IPS DF 19.7 (cell line): Measurements from ENCODE around the gene TUT7.
A peak's percentile ranks its signal among the peaks of the same experiment; 100 is the strongest.
"Not testable (repeated sequence)": the region's sequence is repeated elsewhere in the genome, so short reads cannot be mapped to it uniquely, and the experiment has no call there.

Source experiments
- DNase-seq: peaks from one replicate; pipeline ENCODE4 v3.0.0-alpha.2; 2013; ENCODE audit warnings: low read depth, low spot score

Gene TUT7

GRCh38 chr9:86350006-86350760 is 4.0 kb downstream of the TUT7 start:
- DNase-seq: no peak

DNA sequence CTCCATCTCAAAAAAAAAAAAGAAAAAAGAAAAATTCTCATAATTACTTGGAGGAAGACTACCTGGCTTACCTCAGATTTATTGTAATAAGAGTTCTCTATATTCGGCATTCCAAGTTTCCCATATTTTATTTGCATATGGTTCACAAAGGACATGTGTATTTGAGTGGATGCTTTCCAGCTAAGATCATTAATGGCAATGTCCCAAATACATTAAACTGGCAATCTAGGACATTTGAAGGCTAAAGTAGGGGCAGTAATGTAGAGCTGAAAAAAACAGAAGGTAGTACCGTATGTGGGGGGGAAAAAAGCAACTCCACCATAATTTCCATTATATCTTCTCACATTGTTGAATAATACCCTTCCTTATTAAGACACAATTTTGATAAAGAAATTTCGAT is 4.9 kb downstream of the TUT7 start:
- DNase-seq: no peak

GRCh38 chr9:86347991-86348390 is 6.2 kb downstream of the TUT7 start:
- DNase-seq: no peak

- no peak for DNase-seq
These were observed 9.4 kb downstream of the TUT7 start for GRCh38 chr9:86344818-86345217.

DNA sequence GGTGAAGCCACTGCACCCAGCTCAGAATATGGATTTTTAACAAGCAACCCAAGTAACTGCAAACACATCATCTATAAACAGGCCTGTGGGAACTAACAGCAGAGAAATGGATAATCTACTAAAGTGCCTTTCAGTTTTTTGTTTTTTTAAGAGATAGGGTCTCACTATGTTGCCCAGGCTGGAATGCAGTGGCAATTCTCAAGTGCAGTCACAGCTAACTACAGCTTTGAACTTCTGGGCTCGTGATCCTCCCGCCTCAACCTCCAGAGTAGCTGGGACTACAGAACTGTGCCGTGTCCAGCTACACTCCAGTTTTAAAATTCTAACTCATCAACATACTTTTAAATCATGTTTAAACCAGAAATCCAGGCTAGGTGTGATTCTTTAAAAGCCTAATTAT is 11.9 kb downstream of the TUT7 start:
- DNase-seq: no peak

GRCh38 chr9:86341007-86341491 is 13.2 kb downstream of the TUT7 start:
- no peak for DNase-seq

DNA sequence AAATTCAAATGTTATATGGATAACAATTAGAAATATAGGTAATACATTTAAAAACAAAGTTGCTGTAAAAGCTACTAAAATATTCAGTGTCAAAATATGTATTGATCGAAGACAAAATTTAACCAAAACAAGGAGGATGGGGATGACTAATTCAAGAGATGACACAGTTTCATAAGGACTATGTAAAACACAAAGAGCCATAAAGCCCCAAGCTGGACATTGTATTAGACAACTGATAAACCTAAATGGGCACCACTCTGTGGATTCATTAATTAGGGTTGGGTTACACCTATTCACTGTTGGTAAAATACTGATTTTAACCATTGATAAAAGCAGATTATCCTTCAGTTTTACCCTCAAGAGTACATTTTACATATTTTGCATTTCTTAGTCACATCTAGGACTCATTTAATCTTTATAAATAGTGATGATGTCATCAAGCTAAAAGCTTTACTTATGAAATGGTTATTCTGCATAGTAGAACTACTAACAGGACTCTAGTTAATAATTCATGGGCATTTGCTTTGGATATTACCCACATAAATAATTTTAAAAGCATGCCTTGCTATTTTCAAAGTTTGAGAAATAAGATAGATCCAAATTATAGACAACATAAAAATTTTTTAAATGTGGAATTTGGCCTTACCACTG is 13.7 kb downstream of the TUT7 start:
- no peak for DNase-seq

GRCh38 chr9:86337469-86338108 is 16.6 kb downstream of the TUT7 start:
- no peak for DNase-seq

GRCh38 chr9:86336058-86336457 is 18.2 kb downstream of the TUT7 start:
- DNase-seq: no peak

GRCh38 chr9:86333651-86334050 is 20.6 kb downstream of the TUT7 start:
- DNase-seq: no peak

GRCh38 chr9:86330186-86330585 is 24.0 kb downstream of the TUT7 start:
- DNase-seq: no peak

GRCh38 chr9:86329649-86330048 is 24.6 kb downstream of the TUT7 start:
- DNase-seq: no peak

- peak; percentile 12 for DNase-seq
These were observed 26.1 kb downstream of the TUT7 start for GRCh38 chr9:86328156-86328555.

DNA sequence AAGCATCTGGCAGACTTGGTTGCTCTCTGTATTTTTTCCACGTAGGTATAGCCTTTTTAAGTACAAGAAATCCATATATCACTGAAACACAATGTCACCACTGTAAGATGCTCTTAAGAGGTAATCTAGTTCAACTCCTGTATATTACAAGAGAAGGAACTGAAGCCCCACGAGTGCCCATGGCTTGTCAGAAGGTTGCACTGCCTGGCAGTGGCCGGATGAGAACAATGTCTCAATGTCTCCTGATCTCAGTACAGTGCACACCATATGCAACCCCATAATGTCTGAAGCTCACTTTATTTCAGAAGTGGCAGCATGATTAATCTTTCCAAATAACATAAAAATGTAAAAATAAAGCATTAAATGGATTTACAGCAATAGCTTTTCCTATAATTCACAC is 27.7 kb downstream of the TUT7 start:
- DNase-seq: no peak

GRCh38 chr9:86324901-86325300 is 29.3 kb downstream of the TUT7 start:
- DNase-seq: no peak

GRCh38 chr9:86324308-86324707 is 29.9 kb downstream of the TUT7 start:
- DNase-seq: no peak

- no peak for DNase-seq
These were observed 31.1 kb downstream of the TUT7 start for GRCh38 chr9:86322973-86323644.

- DNase-seq: no peak
These were observed 32.8 kb downstream of the TUT7 start for GRCh38 chr9:86321373-86321772.

- no peak for DNase-seq
These were observed 36.0 kb downstream of the TUT7 start for GRCh38 chr9:86318187-86318586.

- DNase-seq: no peak
These were observed 39.1 kb downstream of the TUT7 start for GRCh38 chr9:86315078-86315477.

GRCh38 chr9:86312959-86313358 is 41.3 kb downstream of the TUT7 start:
- DNase-seq: not testable (repeated sequence)

- DNase-seq: no peak
These were observed 45.5 kb downstream of the TUT7 start for GRCh38 chr9:86308687-86309086.
